Stimulated activated CD8-positive, alpha-beta memory T cell treated with anti-CD3 and anti-CD28 coated beads, Interleukin-15, amount 100 ng/mL, for 1 hour (primary cell): ENCODE results near the gene RASAL1.

Source experiments
- DNase-seq: peaks from one replicate; pipeline ENCODE4 v3.0.0-alpha.2; 2020; ENCODE audit warnings: low read depth

The RASAL1 gene

DNA sequence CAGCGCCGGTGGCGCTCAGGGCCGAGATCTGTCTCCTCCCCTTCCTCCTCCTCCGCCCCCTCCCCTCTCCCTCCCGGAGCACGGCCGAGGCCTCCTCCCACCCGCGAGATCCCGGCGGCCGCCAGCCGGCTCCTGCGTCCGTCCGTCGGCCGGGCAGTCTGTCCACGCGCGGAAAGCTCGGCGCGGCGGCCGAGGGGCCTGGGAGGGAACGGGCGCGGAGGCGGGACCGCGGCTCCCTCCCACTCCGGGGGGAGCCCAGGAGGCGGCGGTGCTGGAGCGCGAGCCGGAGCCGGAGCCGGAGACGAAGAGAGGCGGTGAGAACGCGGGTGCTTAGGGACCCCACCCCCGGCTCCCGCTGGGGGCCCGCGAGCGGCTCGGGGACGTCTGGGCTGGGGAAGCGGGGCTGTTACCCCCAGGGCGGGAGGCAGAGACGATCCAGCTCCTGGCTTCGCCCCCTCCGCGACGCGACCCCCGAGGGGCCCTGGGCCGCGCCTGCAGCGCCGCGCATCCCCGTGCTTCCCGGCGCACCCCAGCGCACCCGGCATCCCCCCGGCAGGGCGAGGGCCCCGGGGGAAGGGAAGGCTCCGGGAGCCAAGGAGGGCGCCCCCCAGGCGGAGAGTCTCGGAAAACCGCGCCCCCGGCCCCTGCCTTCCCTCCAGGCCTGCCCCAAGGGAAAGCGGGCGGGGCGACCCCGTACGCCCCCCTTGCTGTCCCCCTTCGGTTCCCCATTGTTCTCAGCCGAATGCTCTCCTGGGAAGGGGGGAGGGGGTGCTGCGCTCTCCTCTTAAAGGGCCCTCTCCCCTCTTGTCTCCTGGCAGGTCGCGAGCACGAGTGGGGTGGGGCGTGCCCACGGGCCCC is 78.7 kb downstream of the RASAL1 start, which contains the start of gene DTX1:
DTX1 (plus strand) TSS at position 100 of the 858 bp plus-strand sequence. CDS start 1,463 bp downstream, outside the sequence.
- no peak for DNase-seq

DNA sequence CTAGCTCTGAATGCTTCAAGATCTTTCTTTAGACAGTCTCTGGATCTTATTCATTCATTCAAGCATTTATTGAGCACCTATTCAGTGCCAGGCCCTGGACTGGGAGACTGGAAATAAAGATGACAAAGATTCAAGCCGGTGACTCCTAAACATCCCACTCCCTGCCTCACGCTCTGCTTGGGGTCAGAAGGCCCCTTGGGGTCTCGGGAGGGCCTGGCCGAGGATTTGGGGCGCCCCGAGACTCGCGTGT is 79.3 kb downstream of the RASAL1 start:
- DNase-seq, result no peak

DNA sequence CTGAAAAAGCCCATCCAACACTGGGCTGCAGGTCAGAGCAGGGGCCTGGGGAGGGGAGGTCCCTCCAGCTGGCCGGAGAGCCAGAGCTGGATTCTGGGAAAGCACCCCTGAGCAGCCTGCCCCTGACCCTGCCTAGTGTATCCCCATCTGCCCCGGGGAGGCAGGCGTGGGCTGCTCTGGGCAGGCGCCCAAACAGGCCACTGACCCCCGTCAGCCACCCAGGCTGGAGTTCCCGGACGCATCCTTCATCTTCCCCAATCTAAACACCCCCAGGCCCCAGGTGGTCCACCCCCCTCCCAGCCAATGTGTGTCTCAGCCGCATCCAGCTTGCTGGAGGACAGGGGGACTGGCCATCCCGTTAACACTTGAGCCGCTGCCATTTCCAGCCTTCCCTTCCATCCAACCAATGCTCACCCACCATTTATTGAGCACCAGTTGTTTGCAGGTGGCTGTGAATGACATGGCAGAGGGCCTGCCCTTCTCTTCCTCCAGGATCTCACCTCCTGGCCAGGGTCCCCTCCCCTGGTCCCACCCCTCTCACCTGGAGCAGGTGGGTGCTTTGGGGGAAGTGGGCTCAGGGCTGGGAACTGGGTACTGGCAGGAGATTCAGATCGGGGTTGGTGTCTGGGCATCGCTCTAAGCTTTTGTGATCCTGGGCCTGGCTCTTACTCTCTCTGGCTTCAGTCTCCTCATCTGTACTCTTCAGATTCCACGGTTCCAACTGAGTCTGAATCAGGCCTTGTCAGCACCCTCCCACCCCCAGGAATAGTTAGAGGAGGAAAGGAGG is 79.8 kb downstream of the RASAL1 start:
- no peak for DNase-seq

DNA sequence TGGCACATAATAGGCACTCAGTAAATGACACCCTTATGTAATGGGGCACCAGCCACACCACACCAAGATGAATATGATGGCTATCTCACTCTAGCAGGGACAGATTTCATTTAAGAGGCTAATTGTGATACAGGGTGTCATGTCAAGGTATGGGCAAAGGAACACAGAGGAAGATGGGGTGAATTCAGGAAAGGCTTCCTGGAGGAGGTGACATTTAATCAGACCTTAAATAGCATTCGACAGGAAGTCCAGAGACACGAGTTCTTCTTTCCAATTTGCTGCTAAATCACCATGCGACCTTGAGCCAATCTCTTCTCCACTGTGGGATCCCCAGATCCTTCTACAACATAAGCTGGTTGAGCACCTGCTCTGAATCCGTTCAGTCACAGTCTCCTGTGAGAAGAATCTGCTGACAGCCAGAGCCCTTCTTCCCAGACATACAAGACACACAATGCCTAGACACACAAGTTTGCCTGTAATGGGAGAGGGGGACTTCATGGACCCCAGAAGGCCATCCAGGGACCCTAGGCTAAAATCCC is 80.5 kb downstream of the RASAL1 start:
- DNase-seq, result no peak

DNA sequence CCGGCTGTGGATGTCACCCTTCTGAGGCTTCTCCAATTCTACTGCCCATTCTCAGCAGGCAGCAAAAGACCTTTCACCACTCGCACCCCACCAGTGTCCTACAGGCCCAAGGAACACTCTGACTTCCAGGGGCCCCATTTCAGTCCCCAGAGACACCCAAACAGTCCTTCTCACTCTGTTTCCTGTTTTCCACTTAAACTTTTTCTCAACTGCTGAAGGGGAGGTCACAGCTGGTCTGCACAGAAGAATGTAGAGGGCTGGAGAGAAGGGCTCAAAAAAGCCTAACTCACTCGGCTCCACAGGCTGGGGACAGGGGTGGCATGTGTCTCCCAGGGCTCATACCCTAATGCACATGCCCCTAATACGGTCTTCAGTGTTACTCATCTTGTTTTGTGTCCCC is 83.2 kb downstream of the RASAL1 start:
- DNase-seq, result no peak

DNA sequence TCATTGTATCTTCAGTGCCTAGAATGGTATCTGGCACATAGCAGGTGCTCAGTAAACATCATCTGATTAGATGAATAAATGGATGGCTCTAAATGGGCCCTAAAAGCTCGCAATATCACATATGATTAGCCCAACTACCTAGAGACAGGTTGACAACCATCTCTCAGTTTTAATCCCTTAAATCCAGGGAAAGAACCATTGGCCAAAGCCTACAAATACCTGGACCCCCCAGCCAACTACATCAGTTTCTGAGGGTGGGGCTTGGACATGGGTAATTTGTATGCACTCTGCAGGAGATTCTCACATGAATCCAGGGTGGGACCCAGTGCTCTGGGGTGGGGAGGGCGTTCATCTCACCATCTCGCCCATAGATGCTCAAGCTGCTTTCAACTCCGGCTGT is 83.8 kb downstream of the RASAL1 start:
- no peak for DNase-seq

DNA sequence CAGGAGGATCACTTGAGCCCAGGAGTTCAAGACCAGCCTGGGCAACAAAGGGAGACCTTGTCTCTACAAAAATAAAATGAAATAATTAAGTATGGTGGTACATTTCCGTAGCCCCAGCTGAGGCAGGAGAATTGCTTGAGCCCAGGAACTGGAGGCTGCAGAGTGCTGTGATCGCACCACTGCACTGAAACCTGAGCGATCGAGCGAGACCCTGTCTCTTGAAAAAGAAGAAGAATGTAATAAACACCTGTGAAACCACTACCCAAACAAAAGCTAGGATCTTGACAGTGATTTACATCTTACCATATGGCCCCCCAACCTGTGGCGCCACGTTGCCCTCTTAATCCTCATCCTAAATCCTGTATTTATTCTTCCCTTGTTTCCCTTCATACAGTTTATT is 84.8 kb downstream of the RASAL1 start:
- no peak for DNase-seq

DNA sequence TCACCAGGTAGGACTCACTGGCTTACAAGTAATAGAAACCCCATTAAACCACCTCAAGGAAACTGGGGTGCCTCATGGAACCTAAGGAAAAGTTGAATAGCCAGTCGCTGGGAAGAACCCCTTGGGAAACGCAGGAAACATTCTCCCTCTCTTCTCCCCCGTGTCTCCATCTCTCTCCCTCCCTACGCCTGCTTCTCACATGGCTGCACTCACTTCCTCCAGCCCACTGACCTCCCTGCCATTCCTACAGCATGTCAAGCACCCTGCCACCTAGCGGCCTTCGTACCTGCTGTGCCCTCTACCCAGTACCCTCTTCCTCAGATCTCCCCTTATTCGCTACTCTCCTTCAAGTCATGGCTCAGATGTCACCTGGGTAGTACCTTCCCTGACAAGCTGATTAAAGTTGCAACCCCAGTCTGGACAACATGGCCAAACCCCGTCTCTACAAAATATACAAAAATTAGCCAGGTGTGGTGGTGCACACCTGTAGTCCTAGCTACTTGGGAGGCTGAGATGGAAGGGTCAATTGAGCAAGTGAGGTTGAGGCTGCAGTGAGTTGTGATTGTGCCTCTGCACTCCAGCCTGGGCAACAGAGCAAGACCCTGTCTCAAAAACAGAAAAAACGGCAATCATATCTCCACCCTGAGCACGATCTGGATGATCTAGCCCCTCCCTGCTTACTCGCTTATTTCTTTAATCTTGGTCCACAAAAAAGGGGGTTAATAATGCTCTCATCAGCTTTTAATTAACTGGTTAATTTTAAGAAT is 85.4 kb downstream of the RASAL1 start:
- no peak for DNase-seq
